ENCODE data around the gene ARHGEF3.
"Not testable (repeated sequence)": the region's sequence is repeated elsewhere in the genome, so short reads cannot be mapped to it uniquely, and the experiment has no call there.

DNA sequence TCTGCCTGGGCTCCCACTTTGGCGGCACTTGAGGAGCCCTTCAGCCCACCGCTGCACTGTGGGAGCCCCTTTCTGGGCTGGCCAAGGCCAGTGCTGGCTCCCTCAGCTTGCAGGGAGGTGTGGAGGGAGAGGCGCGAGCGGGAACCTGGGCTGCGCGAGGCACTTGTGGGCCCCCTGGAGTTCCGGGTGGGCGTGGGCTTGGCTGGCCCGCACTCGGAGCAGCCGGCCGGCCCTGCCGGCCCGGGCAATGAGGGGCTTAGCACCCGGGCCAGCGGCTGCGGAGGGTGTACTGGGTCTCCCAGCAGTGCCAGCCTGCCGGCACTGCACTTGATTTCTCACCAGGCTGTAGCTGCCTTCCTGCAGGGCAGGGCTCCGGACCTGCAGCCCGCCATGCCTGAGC is 82.9 kb downstream of the ARHGEF3 start:
- TF ChIP-seq, protein P1, sequence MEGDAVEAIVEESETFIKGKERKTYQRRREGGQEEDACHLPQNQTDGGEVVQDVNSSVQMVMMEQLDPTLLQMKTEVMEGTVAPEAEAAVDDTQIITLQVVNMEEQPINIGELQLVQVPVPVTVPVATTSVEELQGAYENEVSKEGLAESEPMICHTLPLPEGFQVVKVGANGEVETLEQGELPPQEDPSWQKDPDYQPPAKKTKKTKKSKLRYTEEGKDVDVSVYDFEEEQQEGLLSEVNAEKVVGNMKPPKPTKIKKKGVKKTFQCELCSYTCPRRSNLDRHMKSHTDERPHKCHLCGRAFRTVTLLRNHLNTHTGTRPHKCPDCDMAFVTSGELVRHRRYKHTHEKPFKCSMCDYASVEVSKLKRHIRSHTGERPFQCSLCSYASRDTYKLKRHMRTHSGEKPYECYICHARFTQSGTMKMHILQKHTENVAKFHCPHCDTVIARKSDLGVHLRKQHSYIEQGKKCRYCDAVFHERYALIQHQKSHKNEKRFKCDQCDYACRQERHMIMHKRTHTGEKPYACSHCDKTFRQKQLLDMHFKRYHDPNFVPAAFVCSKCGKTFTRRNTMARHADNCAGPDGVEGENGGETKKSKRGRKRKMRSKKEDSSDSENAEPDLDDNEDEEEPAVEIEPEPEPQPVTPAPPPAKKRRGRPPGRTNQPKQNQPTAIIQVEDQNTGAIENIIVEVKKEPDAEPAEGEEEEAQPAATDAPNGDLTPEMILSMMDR (conservative IDR thresholded peaks at IDR 0.05; ENCODE audit: low read length): not testable (repeated sequence)
- TF ChIP-seq EZH2phosphoT487 (IDR thresholded peaks at IDR 0.05; ENCODE audit: borderline replicate concordance): not testable (repeated sequence)

Data from Loucy (cell line).